WTC11 (cell line): ENCODE results near the gene SPOCK1. TPM values are rescaled to one million over a fixed set of nuclear protein-coding genes. Genes with fewer than 3 reads are reported as not detected.

ENCODE experiments used
- ATAC-seq: fragments of 200-7000 bp; cut with Tn5 transposase; 2 replicates; pipeline ENCODE4 v1.10.0; 2021; ENCODE audit warnings: mild to moderate bottlenecking, moderate library complexity
- CTCF ChIA-PET: fragments of 300-600 bp; sonication (Branson Sonifier 250); formaldehyde crosslinking; loops from one replicate; lab custom pipeline; 2021; ENCODE audit warnings: antibody characterized with exemption; lab: Charles Lee
- POLR2A ChIA-PET: fragments of 350-600 bp; sonication (Branson Sonifier 250); formaldehyde crosslinking; loops from one replicate; lab custom pipeline; 2021; ENCODE audit warnings: antibody characterized with exemption; lab: Charles Lee
- DNase-seq: peaks from one replicate; pipeline ENCODE4 v3.0.0; 2021; ENCODE audit warnings: low spot score
- H3K27ac Mint-ChIP-seq: 2 replicates; pipeline ENCODE4 v1.8.0; 2021; ENCODE audit warnings: mixed read lengths
- H3K27me3 Mint-ChIP-seq: 2 replicates; pipeline ENCODE4 v1.8.0; 2021; ENCODE audit warnings: low read depth, mild to moderate bottlenecking, moderate library complexity, mixed read lengths
- H3K36me3 Mint-ChIP-seq: 2 replicates; pipeline ENCODE4 v1.8.0; 2021; ENCODE audit warnings: mixed read lengths
- H3K4me1 Mint-ChIP-seq: 2 replicates; pipeline ENCODE4 v1.8.0; 2022; ENCODE audit warnings: mixed read lengths
- H3K4me3 Mint-ChIP-seq: 2 replicates; pipeline ENCODE4 v1.8.0; 2021; ENCODE audit warnings: mild to moderate bottlenecking, moderate library complexity, mixed read lengths
- H3K9me3 Mint-ChIP-seq: 2 replicates; pipeline ENCODE4 v1.8.0; 2021; ENCODE audit warnings: mixed read lengths
- ATF2 ChIP-seq: sonication (generic); formaldehyde crosslinking; IDR thresholded peaks from 2 replicates; pipeline ENCODE4 v1.8.1; 2022; ENCODE audit warnings: low read depth, missing genetic modification reagents, borderline replicate concordance
- ATF3 ChIP-seq: sonication (generic); formaldehyde crosslinking; conservative IDR thresholded peaks from 2 replicates; pipeline ENCODE4 v1.8.1; 2022; ENCODE audit warnings: mild to moderate bottlenecking, missing genetic modification reagents
- E2F1 ChIP-seq: sonication (generic); formaldehyde crosslinking; IDR thresholded peaks from 2 replicates; pipeline ENCODE4 v1.8.0; 2022; ENCODE audit warnings: mild to moderate bottlenecking, missing genetic modification reagents
- E2F5 ChIP-seq: sonication (generic); formaldehyde crosslinking; IDR thresholded peaks from 2 replicates; pipeline ENCODE4 v1.8.1; 2022; ENCODE audit warnings: mild to moderate bottlenecking, moderate library complexity, missing genetic modification reagents
- FOXJ3 ChIP-seq: sonication (generic); formaldehyde crosslinking; IDR thresholded peaks from 2 replicates; pipeline ENCODE4 v1.9.0; 2021; ENCODE audit warnings: missing genetic modification reagents, mild to moderate bottlenecking, borderline replicate concordance
- FOXK1 ChIP-seq: sonication (generic); formaldehyde crosslinking; IDR thresholded peaks from 2 replicates; pipeline ENCODE4 v1.8.0; 2022; ENCODE audit warnings: mild to moderate bottlenecking, moderate library complexity, missing genetic modification reagents
- FOXP4 ChIP-seq: sonication (generic); formaldehyde crosslinking; IDR thresholded peaks from 2 replicates; pipeline ENCODE4 v1.8.0; 2022; ENCODE audit warnings: mild to moderate bottlenecking, missing genetic modification reagents
- GRHL2 ChIP-seq: fragments of 250-450 bp; sonication (Bioruptor Pico); IDR thresholded peaks from 2 replicates; pipeline ENCODE4 v1.8.0; 2022; ENCODE audit warnings: mild to moderate bottlenecking, moderate library complexity; ENCODE audit not compliant: insufficient replicate concordance, severe bottlenecking
- HMGXB4 ChIP-seq: sonication (generic); formaldehyde crosslinking; IDR thresholded peaks from 2 replicates; pipeline ENCODE4 v1.8.1; 2023; ENCODE audit warnings: mild to moderate bottlenecking, moderate library complexity, missing genetic modification reagents
- JUN ChIP-seq: sonication (generic); formaldehyde crosslinking; IDR thresholded peaks from 2 replicates; pipeline ENCODE4 v1.8.0; 2023; ENCODE audit warnings: mild to moderate bottlenecking, missing genetic modification reagents
- KAT7 ChIP-seq: sonication (generic); formaldehyde crosslinking; IDR thresholded peaks from 2 replicates; pipeline ENCODE4 v1.8.1; 2023; ENCODE audit warnings: missing genetic modification reagents, mild to moderate bottlenecking, borderline replicate concordance
- MLX ChIP-seq: sonication (generic); formaldehyde crosslinking; IDR thresholded peaks from 2 replicates; pipeline ENCODE4 v1.8.1; 2023; ENCODE audit warnings: mild to moderate bottlenecking, missing genetic modification reagents, moderate library complexity
- MXD4 ChIP-seq: fragments of 250-450 bp; sonication (Bioruptor Pico); IDR thresholded peaks from 2 replicates; pipeline ENCODE4 v1.8.0; 2021; ENCODE audit warnings: mild to moderate bottlenecking, moderate library complexity, borderline replicate concordance
- NFE2L1 ChIP-seq: sonication (generic); formaldehyde crosslinking; IDR thresholded peaks from 2 replicates; pipeline ENCODE4 v1.8.1; 2023; ENCODE audit warnings: missing genetic modification reagents
- OVOL2 ChIP-seq: fragments of 250-450 bp; sonication (Bioruptor Pico); IDR thresholded peaks from 2 replicates; pipeline ENCODE4 v1.9.0; 2021; ENCODE audit warnings: mild to moderate bottlenecking, borderline replicate concordance
- SP1 ChIP-seq: sonication (generic); formaldehyde crosslinking; conservative IDR thresholded peaks from 2 replicates; pipeline ENCODE4 v1.8.1; 2022; ENCODE audit warnings: missing genetic modification reagents
- USF1 ChIP-seq: sonication (generic); formaldehyde crosslinking; IDR thresholded peaks from 2 replicates; pipeline ENCODE4 v1.8.0; 2022; ENCODE audit warnings: mild to moderate bottlenecking, missing genetic modification reagents
- USF2 ChIP-seq: sonication (generic); formaldehyde crosslinking; IDR thresholded peaks from 2 replicates; pipeline ENCODE4 v1.8.1; 2023; ENCODE audit warnings: mild to moderate bottlenecking, missing genetic modification reagents, moderate library complexity
- ZMAT4 ChIP-seq: fragments of 250-450 bp; sonication (Bioruptor Pico); IDR thresholded peaks from 2 replicates; pipeline ENCODE4 v1.9.0; 2021; ENCODE audit warnings: mild to moderate bottlenecking
- ZNF121 ChIP-seq: sonication (generic); formaldehyde crosslinking; IDR thresholded peaks from 2 replicates; pipeline ENCODE4 v1.8.0; 2023; ENCODE audit warnings: missing genetic modification reagents
- ZNF138 ChIP-seq: sonication (generic); formaldehyde crosslinking; conservative IDR thresholded peaks from 2 replicates; pipeline ENCODE4 v1.8.1; 2022; ENCODE audit warnings: mild to moderate bottlenecking, moderate library complexity, missing genetic modification reagents
- ZNF219 ChIP-seq: sonication (generic); formaldehyde crosslinking; IDR thresholded peaks from 2 replicates; pipeline ENCODE4 v1.8.0; 2023; ENCODE audit warnings: missing genetic modification reagents, mild to moderate bottlenecking, borderline replicate concordance
- ZNF396 ChIP-seq: fragments of 250-450 bp; sonication (Bioruptor Pico); IDR thresholded peaks from 2 replicates; pipeline ENCODE4 v1.8.0; 2021; ENCODE audit warnings: mild to moderate bottlenecking, moderate library complexity, borderline replicate concordance
- ZNF416 ChIP-seq: fragments of 250-450 bp; sonication (Bioruptor Pico); IDR thresholded peaks from 2 replicates; pipeline ENCODE4 v1.9.0; 2021; ENCODE audit warnings: mild to moderate bottlenecking, inconsistent platforms
- total RNA-seq: library from RNA; stranded (reverse); gene quantifications from 3 replicates; pipeline ENCODE4 v1.2.3, GENCODE V29; 2021

The SPOCK1 gene
- total RNA-seq, 1 experiment from 2014 or later, result 15.2 TPM

- no peak overlapping the region for H3K4me3 Mint-ChIP-seq
These were observed 88.7 kb downstream of the SPOCK1 start for GRCh38 chr5:137410234-137411010.

GRCh38 chr5:137409736-137410135 is 89.4 kb downstream of the SPOCK1 start:
- POLR2A ChIA-PET, result no interaction called here
- DNase-seq, result no peak
- H3K4me3 Mint-ChIP-seq, result no peak overlapping the region
- H3K36me3 Mint-ChIP-seq, result no peaks in the 10 kb centered on the region
- CTCF ChIA-PET, result interaction anchor here (1.5 kb wide), 1 partner anchor 14 kb away, joined by 3 read pairs; no protein-coding TSS in a partner anchor
- no peaks in the 10 kb centered on the region for H3K27me3 Mint-ChIP-seq
- H3K4me1 Mint-ChIP-seq, result no peaks in the 10 kb centered on the region
- ATAC-seq, result no peak
- no peaks in the 10 kb centered on the region for H3K9me3 Mint-ChIP-seq
- no peak overlapping the region for H3K27ac Mint-ChIP-seq
- no peak for TF ChIP-seq KAT7 (CRISPR knock-in tag)
- TF ChIP-seq MLX (CRISPR knock-in tag), result no peak
- no peak for TF ChIP-seq E2F5 (CRISPR knock-in tag)
- no peak for TF ChIP-seq ATF3 (CRISPR knock-in tag)
- TF ChIP-seq FOXP4 (CRISPR knock-in tag), result no peak
- TF ChIP-seq USF2 (CRISPR knock-in tag), result no peak
- TF ChIP-seq SP1 (CRISPR knock-in tag), result no peak

More at GRCh38 chr5:137410234-137411010, 88.7 kb downstream of the SPOCK1 start:
- CTCF ChIA-PET, result no interaction called here
- no peak for ATAC-seq
- H3K27ac Mint-ChIP-seq, result no peak overlapping the region
- H3K4me1 Mint-ChIP-seq, result no peaks in the 10 kb centered on the region
- no peaks in the 10 kb centered on the region for H3K36me3 Mint-ChIP-seq
- TF ChIP-seq ZNF416 (CRISPR knock-in tag) (no peak), ZNF121 (CRISPR knock-in tag) (no peak), GRHL2 (CRISPR knock-in tag) (no peak), ZNF396 (CRISPR knock-in tag) (no peak), ATF2 (CRISPR knock-in tag) (no peak), ZMAT4 (CRISPR knock-in tag) (no peak), FOXJ3 (no peak), ZNF138 (no peak), ZNF219 (CRISPR knock-in tag) (no peak), FOXK1 (no peak), USF1 (CRISPR knock-in tag) (no peak), MXD4 (no peak), HMGXB4 (CRISPR knock-in tag) (no peak), KAT7 (CRISPR knock-in tag) (no peak), E2F1 (CRISPR knock-in tag) (no peak), JUN (CRISPR knock-in tag) (no peak), NFE2L1 (CRISPR knock-in tag) (no peak), OVOL2 (CRISPR knock-in tag) (no peak)
- no peaks in the 10 kb centered on the region for H3K9me3 Mint-ChIP-seq
- DNase-seq, result no peak
- H3K27me3 Mint-ChIP-seq, result no peaks in the 10 kb centered on the region
- POLR2A ChIA-PET, result no interaction called here
